Neural progenitor cell (in vitro differentiated cells): ENCODE data around the gene PROSER1. TPM values are rescaled to one million over a fixed set of nuclear protein-coding genes. Genes with fewer than 3 reads are reported as not detected.
A peak's percentile ranks its signal among the peaks of the same experiment; 100 is the strongest.

Experiments used
- DNase-seq: peaks from one replicate; pipeline ENCODE4 v3.0.0-alpha.2; 2016; ENCODE audit warnings: low spot score
- H2AFZ ChIP-seq: fragments of 200-600 bp; sonication (generic); replicated peaks from 2 replicates; pipeline ENCODE4 v1.6.1; 2016; ENCODE audit warnings: antibody characterized with exemption
- H3F3A ChIP-seq: fragments of 200-600 bp; sonication (generic); 2 replicates; pipeline ENCODE4 v1.6.1; 2016; ENCODE audit warnings: antibody characterized with exemption, low read depth
- H3K27ac ChIP-seq: fragments of 200-600 bp; sonication (generic); 2 replicates; pipeline ENCODE4 v1.5.1; 2016; ENCODE audit warnings: mild to moderate bottlenecking
- H3K27me3 ChIP-seq: fragments of 200-600 bp; sonication (generic); 2 replicates; pipeline ENCODE4 v1.6.1; 2016; ENCODE audit warnings: mild to moderate bottlenecking, moderate library complexity
- H3K36me3 ChIP-seq: fragments of 200-600 bp; sonication (generic); 2 replicates; pipeline ENCODE4 v1.5.1; 2016
- H3K4me1 ChIP-seq: fragments of 200-600 bp; sonication (generic); 2 replicates; pipeline ENCODE4 v1.6.1; 2016; ENCODE audit warnings: mixed run types
- H3K4me2 ChIP-seq: fragments of 200-600 bp; sonication (generic); 2 replicates; pipeline ENCODE4 v1.6.1; 2016
- H3K4me3 ChIP-seq: fragments of 200-600 bp; sonication (generic); 2 replicates; pipeline ENCODE4 v1.5.1; 2016
- H3K79me2 ChIP-seq: fragments of 200-600 bp; sonication (generic); 2 replicates; pipeline ENCODE4 v1.6.1; 2016; ENCODE audit warnings: low read depth
- H3K9ac ChIP-seq: fragments of 200-600 bp; sonication (generic); 2 replicates; pipeline ENCODE4 v1.6.1; 2016
- H3K9me3 ChIP-seq: fragments of 200-600 bp; sonication (generic); 2 replicates; pipeline ENCODE4 v1.5.1; 2016; ENCODE audit warnings: low read depth
- H4K20me1 ChIP-seq: fragments of 200-600 bp; sonication (generic); 2 replicates; pipeline ENCODE4 v1.6.1; 2016; ENCODE audit warnings: low read depth
- H3K27ac Mint-ChIP-seq: 3 replicates; pipeline ENCODE4 v1.8.0; 2021; ENCODE audit warnings: mixed read lengths
- H3K27me3 Mint-ChIP-seq: 2 replicates; pipeline ENCODE4 v1.8.0; 2022; ENCODE audit warnings: low read depth, mild to moderate bottlenecking, inconsistent platforms, moderate library complexity, mixed read lengths; ENCODE audit not compliant: insufficient read depth
- H3K36me3 Mint-ChIP-seq: 3 replicates; pipeline ENCODE4 v1.8.0; 2021; ENCODE audit warnings: mixed read lengths
- H3K4me1 Mint-ChIP-seq: 3 replicates; pipeline ENCODE4 v1.8.0; 2021; ENCODE audit warnings: mixed read lengths
- H3K4me3 Mint-ChIP-seq: 3 replicates; pipeline ENCODE4 v1.8.0; 2021; ENCODE audit warnings: mild to moderate bottlenecking, moderate library complexity, mixed read lengths
- H3K9me3 Mint-ChIP-seq: 3 replicates; pipeline ENCODE4 v1.8.0; 2020; ENCODE audit warnings: mixed read lengths
- CTCF ChIP-seq: fragments of 200-600 bp; sonication (generic); IDR thresholded peaks from 2 replicates; pipeline ENCODE4 v1.5.1; 2017; ENCODE audit warnings: antibody characterized with exemption, mild to moderate bottlenecking
- EZH2 ChIP-seq: fragments of 200-600 bp; sonication (generic); IDR thresholded peaks from 2 replicates; pipeline ENCODE4 v1.6.1; 2017; ENCODE audit warnings: antibody characterized with exemption, mild to moderate bottlenecking, moderate library complexity
- EZH2phosphoT487 ChIP-seq: fragments of 200-600 bp; sonication (generic); IDR thresholded peaks from 2 replicates; pipeline ENCODE4 v1.6.1; 2017; ENCODE audit warnings: antibody characterized with exemption
- total RNA-seq: library from RNA; depleted of rRNA; stranded (reverse); fragments of >200 nt; gene quantifications from 2 replicates; pipeline ENCODE4 v1.2.3, GENCODE V29; 2015; ENCODE audit warnings: low replicate concordance

PROSER1 gene
- total RNA-seq, 1 donor from 2014 or later = 72.0 TPM

- no peak overlapping the region for H3K9ac ChIP-seq
- H4K20me1 ChIP-seq = no peaks in the 10 kb centered on the region
- H3K79me2 ChIP-seq = no peaks in the 10 kb centered on the region
- H3K4me3 ChIP-seq = peak overlapping the region; percentile 23
- peaks cover 32% of the 10 kb centered on the region for H3F3A ChIP-seq
- H3K27ac ChIP-seq = peak overlapping the region; percentile 95
- TF ChIP-seq EZH2phosphoT487 = peak; percentile 60
- no peak for TF ChIP-seq EZH2
- peaks cover 18% of the 10 kb centered on the region for H3K4me1 Mint-ChIP-seq
- no peak overlapping the region for H3K4me3 Mint-ChIP-seq
- no peaks in the 10 kb centered on the region for H3K36me3 Mint-ChIP-seq
- no peaks in the 10 kb centered on the region for H3K27me3 ChIP-seq
- peak; percentile 89 for DNase-seq
- H3K4me1 ChIP-seq = peaks cover 25% of the 10 kb centered on the region
- peaks cover 10% of the 10 kb centered on the region for H3K27me3 Mint-ChIP-seq
- no peaks in the 10 kb centered on the region for H3K36me3 ChIP-seq
- H3K9me3 Mint-ChIP-seq = peaks cover 11% of the 10 kb centered on the region
- no peak overlapping the region for H3K27ac Mint-ChIP-seq
- no peaks in the 10 kb centered on the region for H3K9me3 ChIP-seq
- H2AFZ ChIP-seq = no peak overlapping the region
- H3K4me2 ChIP-seq = peak overlapping the region; percentile 65
Measured at GRCh38 chr13:38979891-38980749, 57.8 kb downstream of the PROSER1 start.

- H3K27ac Mint-ChIP-seq = no peak overlapping the region
- Histone ChIP-seq H3K27me3 (no peaks in the 10 kb centered on the region), H3F3A (peaks cover 4% of the 10 kb centered on the region), H3K4me2 (no peak overlapping the region), H3K79me2 (no peaks in the 10 kb centered on the region), H2AFZ (no peak overlapping the region), H4K20me1 (no peaks in the 10 kb centered on the region), H3K36me3 (no peaks in the 10 kb centered on the region), H3K4me3 (no peak overlapping the region), H3K9me3 (no peaks in the 10 kb centered on the region), H3K27ac (no peak overlapping the region), H3K9ac (no peak overlapping the region), H3K4me1 (peaks cover 4% of the 10 kb centered on the region)
- no peaks in the 10 kb centered on the region for H3K36me3 Mint-ChIP-seq
- H3K4me1 Mint-ChIP-seq = no peaks in the 10 kb centered on the region
- no peak for DNase-seq
- H3K9me3 Mint-ChIP-seq = no peaks in the 10 kb centered on the region
- no peaks in the 10 kb centered on the region for H3K27me3 Mint-ChIP-seq
- H3K4me3 Mint-ChIP-seq = no peak overlapping the region
- TF ChIP-seq EZH2phosphoT487 (no peak), CTCF (peak; percentile 36)
Measured at GRCh38 chr13:38970380-38971051, 67.4 kb downstream of the PROSER1 start.

- Histone ChIP-seq H3K4me2 (no peak overlapping the region), H3K27me3 (no peaks in the 10 kb centered on the region), H4K20me1 (no peaks in the 10 kb centered on the region), H3K9me3 (no peaks in the 10 kb centered on the region), H3K9ac (no peak overlapping the region), H3K4me1 (peaks cover 4% of the 10 kb centered on the region), H3K36me3 (no peaks in the 10 kb centered on the region), H2AFZ (no peak overlapping the region), H3K27ac (no peak overlapping the region), H3F3A (peaks cover 4% of the 10 kb centered on the region), H3K79me2 (no peaks in the 10 kb centered on the region), H3K4me3 (no peak overlapping the region)
- no peak for DNase-seq
- Mint-ChIP-seq H3K27ac (no peak overlapping the region), H3K9me3 (no peaks in the 10 kb centered on the region), H3K36me3 (no peaks in the 10 kb centered on the region), H3K27me3 (no peaks in the 10 kb centered on the region), H3K4me3 (no peak overlapping the region), H3K4me1 (no peaks in the 10 kb centered on the region)
- no peak for TF ChIP-seq CTCF
- TF ChIP-seq EZH2phosphoT487 = no peak
- TF ChIP-seq EZH2 = no peak
Measured at GRCh38 chr13:38969187-38969586, 68.7 kb downstream of the PROSER1 start.
